Measurements from ENCODE around the gene GPR39. TPM values are rescaled to one million over a fixed set of nuclear protein-coding genes. Genes with fewer than 3 reads are reported as not detected.

GPR39 gene
- total RNA-seq, 1 experiment from 2014 or later = 4.7 TPM

GRCh38 chr2:132604561-132604960, 188.0 kb downstream of the GPR39 start:
- DNase-seq (ENCODE audit: low spot score) = no peak

- no peak for DNase-seq (ENCODE audit: low spot score)
Observed at GRCh38 chr2:132605236-132606180, 188.9 kb downstream of the GPR39 start.

- no peak for DNase-seq (ENCODE audit: low spot score)
Observed at GRCh38 chr2:132606649-132607048, 190.0 kb downstream of the GPR39 start.

GRCh38 chr2:132607426-132608090, 191.0 kb downstream of the GPR39 start:
- no peak for DNase-seq (ENCODE audit: low spot score)

- DNase-seq (ENCODE audit: low spot score) = no peak
Observed at GRCh38 chr2:132608311-132608710, 191.7 kb downstream of the GPR39 start.

- no peak for DNase-seq (ENCODE audit: low spot score)
Observed at GRCh38 chr2:132609101-132609890, 192.7 kb downstream of the GPR39 start.

- no peak for DNase-seq (ENCODE audit: low spot score)
Observed at GRCh38 chr2:132611719-132612118, 195.1 kb downstream of the GPR39 start.

GRCh38 chr2:132615329-132616085, 198.9 kb downstream of the GPR39 start:
- DNase-seq (ENCODE audit: low spot score) = no peak

- DNase-seq (ENCODE audit: low spot score) = no peak
Observed at GRCh38 chr2:132617989-132618388, 201.4 kb downstream of the GPR39 start.

- DNase-seq (ENCODE audit: low spot score) = no peak
Observed at GRCh38 chr2:132618734-132619133, 202.1 kb downstream of the GPR39 start.

GRCh38 chr2:132620115-132620514, 203.5 kb downstream of the GPR39 start:
- peak; percentile 63 for DNase-seq (ENCODE audit: low spot score)

- DNase-seq (ENCODE audit: low spot score) = peak; percentile 18
Observed at GRCh38 chr2:132621131-132621875, 204.7 kb downstream of the GPR39 start.

GRCh38 chr2:132623096-132623839, 206.7 kb downstream of the GPR39 start:
- peak; percentile 80 for DNase-seq (ENCODE audit: low spot score)

- DNase-seq (ENCODE audit: low spot score) = no peak
Observed at GRCh38 chr2:132627536-132627935, 210.9 kb downstream of the GPR39 start.

- peak; percentile 50 for DNase-seq (ENCODE audit: low spot score)
Observed at GRCh38 chr2:132632000-132632649, 215.5 kb downstream of the GPR39 start.

- DNase-seq (ENCODE audit: low spot score) = no peak
Observed at GRCh38 chr2:132633635-132634034, 217.0 kb downstream of the GPR39 start.

- no peak for DNase-seq (ENCODE audit: low spot score)
Observed at GRCh38 chr2:132636346-132636745, 219.7 kb downstream of the GPR39 start.

GRCh38 chr2:132638313-132639040, 221.9 kb downstream of the GPR39 start:
- no peak for DNase-seq (ENCODE audit: low spot score)

GRCh38 chr2:132640116-132640515, 223.5 kb downstream of the GPR39 start:
- no peak for DNase-seq (ENCODE audit: low spot score)

All from A172 (cell line).